Breast epithelium (tissue), 3 donors: ENCODE measurements around the gene CIBAR2.
A peak's percentile ranks its signal among the peaks of the same experiment; 100 is the strongest.

Source experiments
- POLR2A ChIP-seq: fragments of 450-650 bp; IDR thresholded peaks from one replicate; pipeline ENCODE4 v1.6.1; 2016; ENCODE audit warnings: antibody characterized with exemption, mild to moderate bottlenecking, moderate library complexity
- POLR2AphosphoS5 ChIP-seq, 3 donors: sonication (generic); formaldehyde crosslinking; IDR thresholded peaks; one replicate each; pipeline ENCODE4 v1.6.1; 2017; ENCODE audit warnings: antibody characterized with exemption in 3 of 3
- TF ChIP-seq, protein P1 (sequence below), 3 donors: fragments of 450-650 bp; IDR thresholded peaks; one replicate each; pipeline ENCODE4 v1.5.1; 2016 to 2017; ENCODE audit warnings: antibody characterized with exemption in 3 of 3, mild to moderate bottlenecking in 3 of 3, moderate library complexity in 3 of 3

DNA sequence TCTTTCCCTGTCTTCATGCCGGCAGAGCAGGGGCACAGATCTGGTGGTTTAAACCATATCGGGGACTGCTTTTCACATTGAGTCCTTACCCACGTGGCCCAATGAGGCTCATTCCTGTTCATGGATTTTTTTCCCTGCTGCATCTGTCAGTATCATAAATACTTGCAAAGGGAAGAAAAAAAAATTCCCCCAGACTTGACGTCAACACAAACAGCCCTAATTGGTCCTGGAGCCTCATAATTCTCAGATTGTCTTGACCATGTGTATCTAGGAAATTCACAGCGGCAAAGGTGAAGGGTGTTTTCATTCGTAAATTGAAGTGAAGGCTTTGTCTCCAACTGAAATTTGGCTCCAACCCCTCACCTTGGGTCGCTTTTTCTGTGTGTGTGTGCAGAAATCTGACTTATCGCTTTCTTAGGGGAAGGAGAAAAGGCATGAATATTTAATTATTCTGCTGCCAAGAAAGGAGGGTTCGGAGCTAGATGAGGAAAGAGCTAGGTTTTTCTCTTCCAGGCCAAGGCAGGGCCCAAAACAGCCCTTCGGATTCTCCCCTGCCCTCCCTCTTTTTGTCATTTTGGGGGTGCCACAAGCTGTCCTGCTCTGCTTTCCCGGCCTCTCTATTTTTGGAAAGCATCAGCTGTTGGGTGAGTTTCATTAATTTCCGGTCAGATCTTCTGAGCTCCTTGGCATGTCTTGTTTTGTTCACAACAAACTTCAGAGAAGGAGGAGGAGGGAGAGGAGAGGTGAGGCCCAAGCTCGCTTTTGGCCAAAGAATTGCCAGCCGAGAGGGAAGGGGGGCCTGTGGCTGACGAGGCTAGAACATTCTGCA is 17.8 kb upstream of the CIBAR2 start:
- TF ChIP-seq, protein P1, sequence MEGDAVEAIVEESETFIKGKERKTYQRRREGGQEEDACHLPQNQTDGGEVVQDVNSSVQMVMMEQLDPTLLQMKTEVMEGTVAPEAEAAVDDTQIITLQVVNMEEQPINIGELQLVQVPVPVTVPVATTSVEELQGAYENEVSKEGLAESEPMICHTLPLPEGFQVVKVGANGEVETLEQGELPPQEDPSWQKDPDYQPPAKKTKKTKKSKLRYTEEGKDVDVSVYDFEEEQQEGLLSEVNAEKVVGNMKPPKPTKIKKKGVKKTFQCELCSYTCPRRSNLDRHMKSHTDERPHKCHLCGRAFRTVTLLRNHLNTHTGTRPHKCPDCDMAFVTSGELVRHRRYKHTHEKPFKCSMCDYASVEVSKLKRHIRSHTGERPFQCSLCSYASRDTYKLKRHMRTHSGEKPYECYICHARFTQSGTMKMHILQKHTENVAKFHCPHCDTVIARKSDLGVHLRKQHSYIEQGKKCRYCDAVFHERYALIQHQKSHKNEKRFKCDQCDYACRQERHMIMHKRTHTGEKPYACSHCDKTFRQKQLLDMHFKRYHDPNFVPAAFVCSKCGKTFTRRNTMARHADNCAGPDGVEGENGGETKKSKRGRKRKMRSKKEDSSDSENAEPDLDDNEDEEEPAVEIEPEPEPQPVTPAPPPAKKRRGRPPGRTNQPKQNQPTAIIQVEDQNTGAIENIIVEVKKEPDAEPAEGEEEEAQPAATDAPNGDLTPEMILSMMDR (IDR thresholded peaks at IDR 0.05) = no peak
- TF ChIP-seq POLR2A = no peak
- TF ChIP-seq POLR2AphosphoS5 (IDR thresholded peaks at IDR 0.05) = peak in 2 of 3 donors; percentile 29 to 33
